Stomach (tissue), 9 donors: ENCODE measurements around the gene CD58. TPM values are rescaled to one million over a fixed set of nuclear protein-coding genes. Genes with fewer than 3 reads are reported as not detected.

Experiments used
- DNase-seq, 2 donors: peaks; one replicate each; pipeline versions ENCODE4 v3.0.0 to v3.0.0-alpha.2; 2013 to 2019
- H3K27ac ChIP-seq, 5 donors: fragments of 200-600 bp in 4 of 5; sonication (generic) in 4 of 5; one replicate each; pipeline ENCODE4 v1.5.1; 2013 to 2019; ENCODE audit warnings: mild to moderate bottlenecking in 1 of 5, moderate library complexity in 1 of 5
- H3K27me3 ChIP-seq, 3 donors: fragments of 200-600 bp; sonication (generic); one replicate each; pipeline ENCODE4 v1.5.1; 2017 to 2019; ENCODE audit warnings: mixed run types in 1 of 3
- H3K36me3 ChIP-seq, 4 donors: fragments of 200-600 bp; sonication (generic); 1 replicate in 3 of 4; 2 replicates in 1 of 4; pipeline ENCODE4 v1.5.1; 2016 to 2019
- H3K4me1 ChIP-seq, 4 donors: fragments of 200-600 bp; sonication (generic); one replicate each; pipeline ENCODE4 v1.5.1; 2016 to 2019
- H3K4me3 ChIP-seq, 4 donors: fragments of 200-600 bp; sonication (generic) in 3 of 4; one replicate each; pipeline ENCODE4 v1.5.1; 2016 to 2019; ENCODE audit warnings: mild to moderate bottlenecking in 1 of 4
- H3K9me3 ChIP-seq, 4 donors: fragments of 200-600 bp; sonication (generic); one replicate each; pipeline ENCODE4 v1.5.1; 2016 to 2019
- CTCF ChIP-seq, 7 experiments: fragments of 450-650 bp in 4 of 7; fragments of 200-600 bp in 3 of 7; sonication (generic) in 3 of 7; IDR thresholded peaks; one replicate each; pipeline ENCODE4 v1.5.1; 2016 to 2019; ENCODE audit warnings: antibody characterized with exemption in 7 of 7, control low read depth in 2 of 7, mild to moderate bottlenecking in 1 of 7
- EP300 ChIP-seq: sonication (generic); formaldehyde crosslinking; IDR thresholded peaks from one replicate; pipeline ENCODE4 v1.6.1; 2017; ENCODE audit warnings: antibody characterized with exemption
- POLR2A ChIP-seq, 4 donors: fragments of 450-650 bp; IDR thresholded peaks; one replicate each; pipeline ENCODE4 v1.6.1; 2016; ENCODE audit warnings: antibody characterized with exemption in 4 of 4, control low read depth in 2 of 4, mild to moderate bottlenecking in 1 of 4, moderate library complexity in 1 of 4
- POLR2AphosphoS5 ChIP-seq, 3 donors: sonication (generic); formaldehyde crosslinking; IDR thresholded peaks; one replicate each; pipeline ENCODE4 v1.6.1; 2016; ENCODE audit warnings: antibody characterized with exemption in 3 of 3
- whole genome bisulfite sequencing, 5 donors: extraction: QIAGEN DNeasy Blood & Tissue Kit in 3 of 5; methylation state at CpG; one replicate each; pipeline versions ENCODE4 v1.1.5 to v1.1.7; 2013 to 2018; 5-methylcytosine and 5-hydroxymethylcytosine counted together
- intact Hi-C: fragments of 100-400 bp; cut with DNase I; formaldehyde crosslinking; loops from one replicate; pipeline ENCODE4 v1.15.1; 2023; ENCODE audit warnings: low total_unique reads
- polyA plus RNA-seq, 3 donors: library from polyadenylated mRNA; stranded (reverse); fragments of 200-250 nt; gene quantifications; one replicate each; pipeline ENCODE4 v1.2.3, GENCODE V29; 2013
- total RNA-seq, 5 donors: library from RNA; depleted of rRNA; stranded (reverse); fragments of >200 nt; gene quantifications; one replicate each; pipeline versions ENCODE4 v1.1.0 to v1.2.3, GENCODE V29; 2014 to 2016
- donor health status: healthy with polysubstance abuse.
- donor health status: Bipolar disorder and iron deficiency.
- donor health status: healthy.

Gene CD58
- total and polyA plus RNA-seq, 8 donors = 1.2 to 48.8 (median 8.7) TPM

- no peak for DNase-seq
- H3K27ac ChIP-seq = no peak overlapping the region
- peaks cover 0 to 24% (median 0%) of the 10 kb centered on the region in 4 donors for H3K4me1 ChIP-seq
- H3K4me3 ChIP-seq = no peak overlapping the region
- intact Hi-C loops = no loop called here
- TF ChIP-seq CTCF (IDR thresholded peaks at IDR 0.05) = no peak
- no peaks in the 10 kb centered on the region for H3K27me3 ChIP-seq
- H3K9me3 ChIP-seq = no peaks in the 10 kb centered on the region
- H3K36me3 ChIP-seq = peaks cover 12 to 71% (median 54%) of the 10 kb centered on the region in 4 donors
Observed at GRCh38 chr1:116540088-116540487, 30.7 kb downstream of the CD58 start.

GRCh38 chr1:116538544-116538943, 32.3 kb downstream of the CD58 start:
- Histone ChIP-seq H3K4me3 (no peak overlapping the region), H3K4me1 (peaks cover 0 to 24% (median 0%) of the 10 kb centered on the region in 4 donors), H3K36me3 (peaks cover 12 to 71% (median 64%) of the 10 kb centered on the region in 4 donors), H3K9me3 (no peaks in the 10 kb centered on the region), H3K27ac (no peak overlapping the region), H3K27me3 (no peaks in the 10 kb centered on the region)
- intact Hi-C loops = no loop called here
- WGBS, 5 donors = 92 to 100% (median 97%) methylated on average over 1 of the region's 1 CpG
- DNase-seq = no peak
- TF ChIP-seq EP300 = no peak
- TF ChIP-seq POLR2A (IDR thresholded peaks at IDR 0.05) = no peak

- H3K4me1 ChIP-seq = peaks cover 0 to 24% (median 0%) of the 10 kb centered on the region in 4 donors
- H3K4me3 ChIP-seq = no peak overlapping the region
- H3K9me3 ChIP-seq = no peaks in the 10 kb centered on the region
- H3K27me3 ChIP-seq = no peaks in the 10 kb centered on the region
- intact Hi-C loops = no loop called here
- no peak for TF ChIP-seq POLR2AphosphoS5 (IDR thresholded peaks at IDR 0.05)
- WGBS, 5 donors = 85 to 97% (median 88%) methylated on average over 1 of the region's 1 CpG
- no peak overlapping the region for H3K27ac ChIP-seq
- H3K36me3 ChIP-seq = peaks cover 6 to 70% (median 64%) of the 10 kb centered on the region in 4 donors
- DNase-seq = no peak
Observed at GRCh38 chr1:116537898-116538297, 32.9 kb downstream of the CD58 start.

GRCh38 chr1:116537040-116537831, 33.6 kb downstream of the CD58 start:
- DNase-seq = no peak
- TF ChIP-seq POLR2AphosphoS5 (IDR thresholded peaks at IDR 0.05) (no peak), EP300 (no peak), CTCF (IDR thresholded peaks at IDR 0.05) (no peak), POLR2A (IDR thresholded peaks at IDR 0.05) (no peak)
- Histone ChIP-seq H3K4me3 (no peak overlapping the region), H3K4me1 (peaks cover 0 to 24% (median 0%) of the 10 kb centered on the region in 4 donors), H3K27me3 (no peaks in the 10 kb centered on the region), H3K9me3 (no peaks in the 10 kb centered on the region), H3K36me3 (peaks cover 3 to 70% (median 64%) of the 10 kb centered on the region in 4 donors), H3K27ac (no peak overlapping the region)
- intact Hi-C loops = no loop called here
- 69 to 87% (median 73%) methylated on average over 3 of the region's 3 CpGs for WGBS, 5 donors

GRCh38 chr1:116534014-116534739, 36.6 kb downstream of the CD58 start:
- no peaks in the 10 kb centered on the region for H3K27me3 ChIP-seq
- no peak overlapping the region for H3K4me3 ChIP-seq
- H3K36me3 ChIP-seq = peaks cover 0 to 62% (median 55%) of the 10 kb centered on the region in 4 donors
- no peak for DNase-seq
- 83 to 87% (median 84%) methylated on average over 45 of the region's 45 CpGs for WGBS, 5 donors
- H3K27ac ChIP-seq = no peak overlapping the region
- peaks cover 0 to 8% (median 0%) of the 10 kb centered on the region in 4 donors for H3K4me1 ChIP-seq
- intact Hi-C loops = no loop called here
- no peaks in the 10 kb centered on the region for H3K9me3 ChIP-seq
- TF ChIP-seq POLR2A (IDR thresholded peaks at IDR 0.05) (no peak), CTCF (IDR thresholded peaks at IDR 0.05) (no peak), POLR2AphosphoS5 (IDR thresholded peaks at IDR 0.05) (no peak), EP300 (no peak)
